GM12875 (cell line): ENCODE measurements around the gene AEBP2.

ENCODE experiments used
- H3K4me3 ChIP-seq: one replicate; pipeline ENCODE4 v1.5.1; 2011; ENCODE audit warnings: low read depth, low read length, control low read depth
- TF ChIP-seq, protein P1 (sequence below): IDR thresholded peaks from 2 replicates; pipeline ENCODE4 v1.5.1; 2011; ENCODE audit warnings: low read depth, mild to moderate bottlenecking, control low read depth, inconsistent platforms, low read length, moderate library complexity, borderline replicate concordance; ENCODE audit not compliant: insufficient read depth

AEBP2 gene

DNA sequence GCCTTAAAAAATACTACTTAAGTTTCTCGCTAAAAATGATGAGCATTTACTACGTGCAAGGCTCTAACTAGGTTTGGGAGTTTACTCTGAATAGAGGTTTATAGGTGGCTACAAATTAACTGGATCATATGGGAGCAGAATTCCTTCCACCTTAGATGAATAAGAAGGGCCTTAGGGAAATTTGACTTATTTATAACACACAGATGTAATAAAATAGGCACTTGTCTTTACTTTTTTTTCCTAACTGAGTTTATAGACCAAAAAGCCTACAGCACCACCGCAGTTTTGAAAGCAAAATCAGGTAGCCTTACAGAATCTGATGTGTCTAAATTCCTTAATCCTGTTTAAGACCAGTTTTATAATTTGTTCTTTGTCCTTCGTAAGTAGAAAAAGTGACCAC lies 10.5 kb downstream of the AEBP2 start:
- TF ChIP-seq, protein P1, sequence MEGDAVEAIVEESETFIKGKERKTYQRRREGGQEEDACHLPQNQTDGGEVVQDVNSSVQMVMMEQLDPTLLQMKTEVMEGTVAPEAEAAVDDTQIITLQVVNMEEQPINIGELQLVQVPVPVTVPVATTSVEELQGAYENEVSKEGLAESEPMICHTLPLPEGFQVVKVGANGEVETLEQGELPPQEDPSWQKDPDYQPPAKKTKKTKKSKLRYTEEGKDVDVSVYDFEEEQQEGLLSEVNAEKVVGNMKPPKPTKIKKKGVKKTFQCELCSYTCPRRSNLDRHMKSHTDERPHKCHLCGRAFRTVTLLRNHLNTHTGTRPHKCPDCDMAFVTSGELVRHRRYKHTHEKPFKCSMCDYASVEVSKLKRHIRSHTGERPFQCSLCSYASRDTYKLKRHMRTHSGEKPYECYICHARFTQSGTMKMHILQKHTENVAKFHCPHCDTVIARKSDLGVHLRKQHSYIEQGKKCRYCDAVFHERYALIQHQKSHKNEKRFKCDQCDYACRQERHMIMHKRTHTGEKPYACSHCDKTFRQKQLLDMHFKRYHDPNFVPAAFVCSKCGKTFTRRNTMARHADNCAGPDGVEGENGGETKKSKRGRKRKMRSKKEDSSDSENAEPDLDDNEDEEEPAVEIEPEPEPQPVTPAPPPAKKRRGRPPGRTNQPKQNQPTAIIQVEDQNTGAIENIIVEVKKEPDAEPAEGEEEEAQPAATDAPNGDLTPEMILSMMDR = no peak

DNA sequence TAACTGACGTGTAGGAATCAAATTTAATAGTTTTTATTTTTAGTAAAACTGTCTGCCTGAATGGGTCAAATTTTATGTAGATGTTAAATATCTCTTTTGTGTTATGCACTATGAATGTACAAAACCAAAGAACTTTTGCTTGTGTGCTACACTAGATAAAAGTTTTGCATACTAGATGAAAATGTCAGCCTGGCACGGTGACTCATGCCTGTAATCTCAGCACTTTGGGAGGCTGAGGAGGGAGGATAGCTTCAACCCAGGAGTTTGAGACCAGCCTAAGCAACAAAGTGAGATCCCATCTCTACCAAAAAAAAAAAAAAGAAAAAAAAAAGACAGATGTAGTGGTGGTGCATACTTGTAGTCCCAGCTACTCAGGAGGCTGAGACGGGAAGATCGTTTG lies 11.1 kb downstream of the AEBP2 start:
- TF ChIP-seq, protein P1 = no peak
- no peak overlapping the region for H3K4me3 ChIP-seq

More for the DNA sequence above, 10.5 kb downstream of the AEBP2 start:
- H3K4me3 ChIP-seq = no peak overlapping the region

DNA sequence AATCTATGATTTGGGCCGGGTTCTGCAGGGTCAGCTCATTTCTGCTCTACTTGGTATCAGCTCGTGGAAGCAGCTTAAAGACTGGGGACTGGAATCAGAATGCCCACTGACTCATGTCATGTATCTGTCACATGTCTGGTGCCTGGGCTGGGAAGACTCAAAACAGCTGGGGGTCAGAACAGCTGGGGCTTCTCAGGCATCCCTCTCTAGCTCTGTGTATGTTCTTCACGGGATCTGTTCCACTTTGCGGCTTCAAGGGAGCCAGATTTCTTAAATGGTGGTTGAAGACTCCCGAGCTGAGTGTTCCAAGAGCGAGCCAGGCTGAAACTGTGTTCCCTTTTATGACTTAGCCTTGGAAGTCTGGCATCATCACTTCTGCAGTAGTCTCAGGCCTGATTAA lies 11.9 kb downstream of the AEBP2 start:
- TF ChIP-seq, protein P1 = no peak
- H3K4me3 ChIP-seq = no peak overlapping the region

DNA sequence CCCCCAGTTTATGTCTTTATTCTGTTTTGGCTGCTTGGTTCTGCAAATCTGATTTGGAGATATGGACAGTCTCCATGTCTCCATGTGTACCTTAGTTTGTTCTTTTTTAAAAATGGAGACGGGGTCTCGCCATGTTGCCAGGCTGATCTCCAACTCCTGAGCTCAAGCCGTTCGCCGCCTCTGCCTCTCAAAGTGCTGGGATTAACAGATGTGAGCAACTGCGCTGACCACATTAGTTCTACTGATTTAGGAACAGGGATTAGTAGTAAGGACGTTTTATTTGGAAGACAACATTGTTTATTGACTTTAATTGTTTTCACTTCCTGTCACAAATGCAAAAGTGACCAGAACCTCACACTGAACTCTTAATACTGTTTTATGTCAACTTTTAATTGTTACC lies 14.7 kb downstream of the AEBP2 start:
- TF ChIP-seq, protein P1 = no peak
- no peak overlapping the region for H3K4me3 ChIP-seq

DNA sequence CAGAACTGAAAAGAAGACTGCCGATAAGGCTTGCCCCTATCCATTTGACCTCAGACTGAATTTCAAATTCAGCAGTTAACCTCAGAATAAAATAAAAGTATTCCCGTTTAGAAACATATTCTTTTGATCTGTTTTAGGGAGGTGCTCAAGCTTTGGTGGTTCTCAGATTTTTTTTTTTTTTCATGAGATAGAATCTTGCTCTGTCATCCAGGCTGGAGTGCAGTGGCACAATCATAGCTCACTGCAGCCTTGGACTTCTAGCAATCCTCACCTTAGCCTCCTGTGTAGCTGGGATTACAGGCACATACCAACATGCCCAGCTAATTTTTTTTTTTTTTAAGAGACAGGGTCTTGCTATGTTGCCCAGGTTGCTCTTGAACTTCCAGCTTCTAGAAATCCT lies 15.5 kb downstream of the AEBP2 start:
- TF ChIP-seq, protein P1 = no peak

DNA sequence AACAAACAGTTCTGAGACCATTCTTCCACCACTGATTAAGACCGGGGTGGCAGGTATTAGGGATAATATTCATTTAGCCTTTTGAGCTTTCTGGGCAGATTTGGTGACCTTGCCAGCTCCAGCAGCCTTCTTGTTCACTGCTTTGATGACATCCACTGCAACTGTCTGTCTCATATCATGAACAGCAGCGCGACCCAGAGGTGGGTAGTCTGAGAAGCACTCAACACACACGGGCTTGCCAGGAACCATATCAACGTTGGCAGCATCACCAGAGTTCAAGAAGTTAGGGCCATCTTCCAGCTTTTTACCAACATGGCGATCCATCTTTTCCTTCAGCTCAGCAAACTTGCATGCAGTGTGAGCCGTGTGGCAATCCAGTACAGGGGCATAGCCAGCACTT lies 16.9 kb downstream of the AEBP2 start:
- no peak overlapping the region for H3K4me3 ChIP-seq
- TF ChIP-seq, protein P1 = no peak

More for the DNA sequence above, 15.5 kb downstream of the AEBP2 start:
- H3K4me3 ChIP-seq = no peak overlapping the region

DNA sequence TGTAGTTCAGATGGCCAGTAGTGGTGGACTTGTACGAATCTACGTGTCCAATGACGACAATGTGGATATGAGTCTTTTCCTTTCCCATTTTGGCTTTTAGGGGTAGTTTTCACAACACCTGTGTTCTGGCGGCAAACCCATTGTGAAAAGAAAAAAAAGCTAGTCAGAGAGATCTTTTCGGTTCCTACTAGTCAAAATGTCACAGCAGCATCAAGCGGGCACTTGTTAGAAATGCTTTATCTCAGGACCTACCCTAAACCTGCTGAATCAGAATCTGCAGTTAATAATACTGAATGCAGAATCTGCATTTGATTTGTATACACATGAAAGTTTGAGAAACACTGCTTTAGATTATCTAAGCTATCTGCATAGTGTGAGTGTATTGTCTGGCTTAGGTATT lies 18.3 kb downstream of the AEBP2 start:
- TF ChIP-seq, protein P1 = no peak

More for the DNA sequence above, 18.3 kb downstream of the AEBP2 start:
- H3K4me3 ChIP-seq = no peak overlapping the region
